ENCODE measurements around the gene GOLT1A.
A peak's percentile ranks its signal among the peaks of the same experiment; 100 is the strongest.

GOLT1A gene

GRCh38 chr1:204216880-204217647 lies 3.3 kb upstream of the GOLT1A start:
- no peak for DNase-seq

GRCh38 chr1:204216236-204216635 lies 2.4 kb upstream of the GOLT1A start:
- DNase-seq = no peak

GRCh38 chr1:204212715-204213114 lies 1.1 kb downstream of the GOLT1A start:
- DNase-seq = no peak

- no peak for DNase-seq
Measured at GRCh38 chr1:204211046-204211445, 2.7 kb downstream of the GOLT1A start.

GRCh38 chr1:204207136-204207616 lies 6.6 kb downstream of the GOLT1A start:
- peak; percentile 40 for DNase-seq

GRCh38 chr1:204206121-204206520 lies 7.7 kb downstream of the GOLT1A start:
- DNase-seq = no peak

- no peak for DNase-seq
Measured at GRCh38 chr1:204205486-204205885, 8.3 kb downstream of the GOLT1A start.

- DNase-seq = no peak
Measured at GRCh38 chr1:204204944-204205343, 8.8 kb downstream of the GOLT1A start.

GRCh38 chr1:204203206-204203767 lies 10.5 kb downstream of the GOLT1A start:
- no peak for DNase-seq

- no peak for DNase-seq
Measured at GRCh38 chr1:204202481-204202880, 11.3 kb downstream of the GOLT1A start.

- no peak for DNase-seq
Measured at GRCh38 chr1:204201348-204202040, 12.3 kb downstream of the GOLT1A start.

- DNase-seq = no peak
Measured at GRCh38 chr1:204199579-204199978, 14.2 kb downstream of the GOLT1A start.

- DNase-seq = peak; percentile 31
Measured at GRCh38 chr1:204198348-204199340, 15.1 kb downstream of the GOLT1A start.

GRCh38 chr1:204197068-204197467 lies 16.7 kb downstream of the GOLT1A start:
- DNase-seq = no peak

GRCh38 chr1:204196068-204196795 lies 17.6 kb downstream of the GOLT1A start, which contains the start of gene KISS1:
TSS of gene KISS1 (minus strand) at chr1:204196491. CDS start at chr1:204192876, 3,615 bp downstream.
- DNase-seq = no peak

- DNase-seq = no peak
Measured at GRCh38 chr1:204194771-204195170, 19.0 kb downstream of the GOLT1A start.

- DNase-seq = no peak
Measured at GRCh38 chr1:204194080-204194479, 19.7 kb downstream of the GOLT1A start.

- DNase-seq = no peak
Measured at GRCh38 chr1:204192589-204193352, 21.0 kb downstream of the GOLT1A start.

- DNase-seq = no peak
Measured at GRCh38 chr1:204192046-204192445, 21.7 kb downstream of the GOLT1A start.

- peak; percentile 51 for DNase-seq
Measured at GRCh38 chr1:204191456-204191855, 22.3 kb downstream of the GOLT1A start.

Data from NCI-H1105 (cell line).